T-helper 2 cell treated with Interferon-gamma antibody and Interleukin-4, amounts not matched to agents 5 μg/mL and 100 μg/mL, for 36 hours (primary cell): ENCODE measurements around the gene TCF19.
A peak's percentile ranks its signal among the peaks of the same experiment; 100 is the strongest.

Experiments used
- DNase-seq: peaks from one replicate; pipeline ENCODE4 v3.0.0; 2021; ENCODE audit warnings: low spot score
- H3K27ac Mint-ChIP-seq: one replicate; pipeline ENCODE4 v1.8.0; 2021; ENCODE audit warnings: mild to moderate bottlenecking, mixed read lengths
- H3K27me3 Mint-ChIP-seq: one replicate; pipeline ENCODE4 v1.8.0; 2021; ENCODE audit warnings: low read depth, mixed read lengths
- H3K36me3 Mint-ChIP-seq: one replicate; pipeline ENCODE4 v1.8.0; 2021; ENCODE audit warnings: low read depth, mixed read lengths
- H3K4me1 Mint-ChIP-seq: one replicate; pipeline ENCODE4 v1.8.0; 2021; ENCODE audit warnings: low read depth, mixed read lengths
- H3K4me3 Mint-ChIP-seq: one replicate; pipeline ENCODE4 v1.8.0; 2022; ENCODE audit warnings: mild to moderate bottlenecking, moderate library complexity, mixed read lengths
- H3K9me3 Mint-ChIP-seq: one replicate; pipeline ENCODE4 v1.8.0; 2021; ENCODE audit warnings: mixed read lengths

The TCF19 gene

GRCh38 chr6:31121131-31121790, 37.1 kb upstream of the TCF19 start:
- no peaks in the 10 kb centered on the region for H3K36me3 Mint-ChIP-seq
- no peak overlapping the region for H3K27ac Mint-ChIP-seq
- DNase-seq = no peak
- no peaks in the 10 kb centered on the region for H3K9me3 Mint-ChIP-seq
- no peak overlapping the region for H3K4me3 Mint-ChIP-seq
- H3K27me3 Mint-ChIP-seq = peaks cover 2% of the 10 kb centered on the region
- H3K4me1 Mint-ChIP-seq = no peaks in the 10 kb centered on the region

GRCh38 chr6:31122791-31123706, 35.3 kb upstream of the TCF19 start:
- H3K27me3 Mint-ChIP-seq = peaks cover 6% of the 10 kb centered on the region
- DNase-seq = no peak
- no peaks in the 10 kb centered on the region for H3K36me3 Mint-ChIP-seq
- H3K9me3 Mint-ChIP-seq = no peaks in the 10 kb centered on the region
- H3K4me1 Mint-ChIP-seq = no peaks in the 10 kb centered on the region
- no peak overlapping the region for H3K4me3 Mint-ChIP-seq
- H3K27ac Mint-ChIP-seq = no peak overlapping the region

- Mint-ChIP-seq H3K27me3 (peaks cover 16% of the 10 kb centered on the region), H3K27ac (no peak overlapping the region), H3K36me3 (no peaks in the 10 kb centered on the region), H3K9me3 (no peaks in the 10 kb centered on the region), H3K4me1 (no peaks in the 10 kb centered on the region), H3K4me3 (no peak overlapping the region)
- DNase-seq = no peak
Observed at GRCh38 chr6:31125162-31125561, 33.2 kb upstream of the TCF19 start.

- Mint-ChIP-seq H3K27me3 (peaks cover 17% of the 10 kb centered on the region), H3K36me3 (no peaks in the 10 kb centered on the region), H3K4me1 (no peaks in the 10 kb centered on the region), H3K27ac (no peak overlapping the region), H3K4me3 (no peak overlapping the region), H3K9me3 (no peaks in the 10 kb centered on the region)
- no peak for DNase-seq
Observed at GRCh38 chr6:31125586-31126363, 32.6 kb upstream of the TCF19 start.

GRCh38 chr6:31126396-31127175, 31.8 kb upstream of the TCF19 start:
- Mint-ChIP-seq H3K36me3 (no peaks in the 10 kb centered on the region), H3K4me3 (no peak overlapping the region), H3K27ac (no peak overlapping the region), H3K27me3 (peaks cover 17% of the 10 kb centered on the region), H3K9me3 (no peaks in the 10 kb centered on the region), H3K4me1 (no peaks in the 10 kb centered on the region)
- DNase-seq = no peak

GRCh38 chr6:31128093-31128676, 30.2 kb upstream of the TCF19 start:
- H3K4me3 Mint-ChIP-seq = no peak overlapping the region
- H3K4me1 Mint-ChIP-seq = no peaks in the 10 kb centered on the region
- peak; percentile 36 for DNase-seq
- peaks cover 17% of the 10 kb centered on the region for H3K27me3 Mint-ChIP-seq
- no peaks in the 10 kb centered on the region for H3K36me3 Mint-ChIP-seq
- no peaks in the 10 kb centered on the region for H3K9me3 Mint-ChIP-seq
- H3K27ac Mint-ChIP-seq = no peak overlapping the region

GRCh38 chr6:31129130-31129529, 29.3 kb upstream of the TCF19 start:
- no peaks in the 10 kb centered on the region for H3K36me3 Mint-ChIP-seq
- DNase-seq = no peak
- no peaks in the 10 kb centered on the region for H3K9me3 Mint-ChIP-seq
- no peak overlapping the region for H3K4me3 Mint-ChIP-seq
- H3K4me1 Mint-ChIP-seq = no peaks in the 10 kb centered on the region
- H3K27me3 Mint-ChIP-seq = peaks cover 17% of the 10 kb centered on the region
- H3K27ac Mint-ChIP-seq = no peak overlapping the region

GRCh38 chr6:31130751-31131150, 27.6 kb upstream of the TCF19 start:
- Mint-ChIP-seq H3K27ac (no peak overlapping the region), H3K4me1 (no peaks in the 10 kb centered on the region)
- no peak for DNase-seq

GRCh38 chr6:31131595-31131994, 26.8 kb upstream of the TCF19 start:
- Mint-ChIP-seq H3K36me3 (no peaks in the 10 kb centered on the region), H3K9me3 (no peaks in the 10 kb centered on the region), H3K27me3 (peaks cover 17% of the 10 kb centered on the region), H3K27ac (no peak overlapping the region), H3K4me3 (no peak overlapping the region), H3K4me1 (no peaks in the 10 kb centered on the region)
- no peak for DNase-seq

More at GRCh38 chr6:31130751-31131150, 27.6 kb upstream of the TCF19 start:
- H3K9me3 Mint-ChIP-seq = no peaks in the 10 kb centered on the region
- no peak overlapping the region for H3K4me3 Mint-ChIP-seq
- no peaks in the 10 kb centered on the region for H3K36me3 Mint-ChIP-seq
- H3K27me3 Mint-ChIP-seq = peaks cover 17% of the 10 kb centered on the region

GRCh38 chr6:31132806-31133205, 25.6 kb upstream of the TCF19 start:
- H3K4me1 Mint-ChIP-seq = peaks cover 3% of the 10 kb centered on the region
- no peak overlapping the region for H3K4me3 Mint-ChIP-seq
- DNase-seq = no peak
- H3K27ac Mint-ChIP-seq = no peak overlapping the region
- no peaks in the 10 kb centered on the region for H3K9me3 Mint-ChIP-seq
- H3K36me3 Mint-ChIP-seq = no peaks in the 10 kb centered on the region
- peaks cover 19% of the 10 kb centered on the region for H3K27me3 Mint-ChIP-seq

GRCh38 chr6:31135710-31136109, 22.7 kb upstream of the TCF19 start:
- H3K4me3 Mint-ChIP-seq = no peak overlapping the region
- peaks cover 3% of the 10 kb centered on the region for H3K4me1 Mint-ChIP-seq
- H3K36me3 Mint-ChIP-seq = no peaks in the 10 kb centered on the region
- H3K9me3 Mint-ChIP-seq = no peaks in the 10 kb centered on the region
- DNase-seq = no peak
- H3K27ac Mint-ChIP-seq = no peak overlapping the region
- peaks cover 3% of the 10 kb centered on the region for H3K27me3 Mint-ChIP-seq

GRCh38 chr6:31138982-31139381, 19.4 kb upstream of the TCF19 start, which contains the start of gene PSORS1C2:
TSS of gene PSORS1C2 (minus strand) at chr6:31139066. CDS start at chr6:31139026, 40 bp downstream.
- Mint-ChIP-seq H3K27me3 (peaks cover 3% of the 10 kb centered on the region), H3K4me3 (peak within 1 kb of the TSS; percentile 62), H3K4me1 (peaks cover 3% of the 10 kb centered on the region), H3K36me3 (peaks cover 3% of the 10 kb centered on the region), H3K9me3 (no peaks in the 10 kb centered on the region), H3K27ac (no peak within 1 kb of the TSS)
- no peak for DNase-seq

GRCh38 chr6:31139599-31139998, 18.8 kb upstream of the TCF19 start:
- peaks cover 3% of the 10 kb centered on the region for H3K27me3 Mint-ChIP-seq
- peaks cover 3% of the 10 kb centered on the region for H3K36me3 Mint-ChIP-seq
- H3K4me3 Mint-ChIP-seq = no peak overlapping the region
- no peaks in the 10 kb centered on the region for H3K9me3 Mint-ChIP-seq
- H3K4me1 Mint-ChIP-seq = peaks cover 3% of the 10 kb centered on the region
- H3K27ac Mint-ChIP-seq = no peak overlapping the region
- no peak for DNase-seq
